Cardiac muscle cell (in vitro differentiated cells and primary cell): Measurements from ENCODE around the gene CLDND1. TPM values are rescaled to one million over a fixed set of nuclear protein-coding genes. Genes with fewer than 3 reads are reported as not detected.

ENCODE experiments used
- DNase-seq, 2 donors: peaks; one replicate each; pipeline versions ENCODE4 v3.0.0 to v3.0.0-alpha.2; 2010 to 2017; ENCODE audit warnings: low read depth in 1 of 2, low spot score in 1 of 2
- H3K27ac ChIP-seq: fragments of 200-600 bp; sonication (generic); 2 replicates; pipeline ENCODE4 v1.5.1; 2016
- H3K27me3 ChIP-seq: fragments of 200-600 bp; sonication (generic); 2 replicates; pipeline ENCODE4 v1.6.0; 2016; ENCODE audit warnings: control low read depth
- H3K36me3 ChIP-seq: fragments of 200-600 bp; sonication (generic); 2 replicates; pipeline ENCODE4 v1.5.1; 2016; ENCODE audit warnings: control low read depth
- H3K4me1 ChIP-seq: fragments of 200-600 bp; sonication (generic); 2 replicates; pipeline ENCODE4 v1.8.1; 2017; ENCODE audit warnings: low read depth, mild to moderate bottlenecking, mixed run types
- H3K4me3 ChIP-seq: fragments of 200-600 bp; sonication (generic); 2 replicates; pipeline ENCODE4 v1.5.1; 2016; ENCODE audit warnings: mild to moderate bottlenecking
- H3K9me3 ChIP-seq: fragments of 200-600 bp; sonication (generic); 2 replicates; pipeline ENCODE4 v1.5.1; 2017; ENCODE audit warnings: low read depth, mild to moderate bottlenecking, control low read depth
- polyA plus RNA-seq: library from polyadenylated mRNA; unstranded; fragments of >200 nt; fragmentation: Nextera tagmentation; extraction: Ambion mirVana; gene quantifications from 2 replicates; pipeline ENCODE4 v1.2.1, GENCODE V29; 2016
- total RNA-seq: library from RNA; depleted of rRNA; stranded (reverse); fragments of >200 nt; gene quantifications from 2 replicates; pipeline ENCODE4 v1.2.3, GENCODE V29; 2016
- TF ChIP-seq, protein P1 (sequence below): IDR thresholded peaks from 2 replicates; pipeline ENCODE4 v1.5.1; 2012; ENCODE audit warnings: low read depth, mild to moderate bottlenecking, low read length

The CLDND1 gene
- total and polyA plus RNA-seq, 2 experiments from 2014 or later = 59.6 to 70.1 TPM

- H3K27me3 ChIP-seq = no peaks in the 10 kb centered on the region
- no peak overlapping the region for H3K4me3 ChIP-seq
- no peaks in the 10 kb centered on the region for H3K4me1 ChIP-seq
- H3K27ac ChIP-seq = no peak overlapping the region
- no peaks in the 10 kb centered on the region for H3K36me3 ChIP-seq
- H3K9me3 ChIP-seq = no peaks in the 10 kb centered on the region
- TF ChIP-seq, protein P1, sequence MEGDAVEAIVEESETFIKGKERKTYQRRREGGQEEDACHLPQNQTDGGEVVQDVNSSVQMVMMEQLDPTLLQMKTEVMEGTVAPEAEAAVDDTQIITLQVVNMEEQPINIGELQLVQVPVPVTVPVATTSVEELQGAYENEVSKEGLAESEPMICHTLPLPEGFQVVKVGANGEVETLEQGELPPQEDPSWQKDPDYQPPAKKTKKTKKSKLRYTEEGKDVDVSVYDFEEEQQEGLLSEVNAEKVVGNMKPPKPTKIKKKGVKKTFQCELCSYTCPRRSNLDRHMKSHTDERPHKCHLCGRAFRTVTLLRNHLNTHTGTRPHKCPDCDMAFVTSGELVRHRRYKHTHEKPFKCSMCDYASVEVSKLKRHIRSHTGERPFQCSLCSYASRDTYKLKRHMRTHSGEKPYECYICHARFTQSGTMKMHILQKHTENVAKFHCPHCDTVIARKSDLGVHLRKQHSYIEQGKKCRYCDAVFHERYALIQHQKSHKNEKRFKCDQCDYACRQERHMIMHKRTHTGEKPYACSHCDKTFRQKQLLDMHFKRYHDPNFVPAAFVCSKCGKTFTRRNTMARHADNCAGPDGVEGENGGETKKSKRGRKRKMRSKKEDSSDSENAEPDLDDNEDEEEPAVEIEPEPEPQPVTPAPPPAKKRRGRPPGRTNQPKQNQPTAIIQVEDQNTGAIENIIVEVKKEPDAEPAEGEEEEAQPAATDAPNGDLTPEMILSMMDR = no peak
- no peak for DNase-seq
Observed at GRCh38 chr3:98536456-98537017, 13.8 kb upstream of the CLDND1 start.

- DNase-seq = no peak
- H3K4me3 ChIP-seq = no peak overlapping the region
- H3K27me3 ChIP-seq = no peaks in the 10 kb centered on the region
- H3K4me1 ChIP-seq = no peaks in the 10 kb centered on the region
- no peaks in the 10 kb centered on the region for H3K36me3 ChIP-seq
- TF ChIP-seq, protein P1 = no peak
- no peaks in the 10 kb centered on the region for H3K9me3 ChIP-seq
- H3K27ac ChIP-seq = no peak overlapping the region
Observed at GRCh38 chr3:98534734-98535133, 12.0 kb upstream of the CLDND1 start.

- H3K9me3 ChIP-seq = no peaks in the 10 kb centered on the region
- H3K36me3 ChIP-seq = no peaks in the 10 kb centered on the region
- H3K27me3 ChIP-seq = no peaks in the 10 kb centered on the region
- H3K4me3 ChIP-seq = no peak overlapping the region
- TF ChIP-seq, protein P1 = no peak
- H3K4me1 ChIP-seq = no peaks in the 10 kb centered on the region
- no peak overlapping the region for H3K27ac ChIP-seq
- DNase-seq = no peak
Observed at GRCh38 chr3:98534168-98534567, 11.5 kb upstream of the CLDND1 start.

DNA sequence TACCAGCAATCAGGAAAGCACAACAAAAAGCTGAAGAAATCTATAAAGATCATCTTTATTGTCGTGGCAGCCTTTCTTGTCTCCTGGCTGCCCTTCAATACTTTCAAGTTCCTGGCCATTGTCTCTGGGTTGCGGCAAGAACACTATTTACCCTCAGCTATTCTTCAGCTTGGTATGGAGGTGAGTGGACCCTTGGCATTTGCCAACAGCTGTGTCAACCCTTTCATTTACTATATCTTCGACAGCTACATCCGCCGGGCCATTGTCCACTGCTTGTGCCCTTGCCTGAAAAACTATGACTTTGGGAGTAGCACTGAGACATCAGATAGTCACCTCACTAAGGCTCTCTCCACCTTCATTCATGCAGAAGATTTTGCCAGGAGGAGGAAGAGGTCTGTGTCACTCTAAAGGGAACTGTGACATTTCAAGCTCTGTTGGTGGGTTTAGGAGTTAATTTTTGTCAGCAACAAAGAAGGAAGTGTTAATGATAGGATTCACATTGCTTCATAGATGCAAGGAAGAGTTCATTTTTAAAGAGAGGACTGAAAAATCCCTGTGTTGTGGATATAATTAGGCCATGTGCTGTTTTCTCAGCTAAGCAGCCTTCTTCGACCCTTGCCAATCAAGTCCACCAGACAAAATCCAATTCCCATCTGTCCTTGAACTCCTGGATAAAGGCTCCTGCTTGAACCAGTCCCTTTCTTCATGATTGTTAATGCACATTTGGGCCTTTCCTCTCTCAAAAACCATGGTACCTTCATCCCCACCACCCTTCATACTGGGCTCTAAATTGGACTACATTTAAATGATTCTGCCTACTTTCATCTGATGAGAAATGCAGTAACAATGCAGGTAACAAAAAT lies 10.2 kb upstream of the CLDND1 start:
- DNase-seq = no peak
- no peak overlapping the region for H3K27ac ChIP-seq
- no peaks in the 10 kb centered on the region for H3K27me3 ChIP-seq
- H3K36me3 ChIP-seq = no peaks in the 10 kb centered on the region
- H3K9me3 ChIP-seq = no peaks in the 10 kb centered on the region
- TF ChIP-seq, protein P1 = no peak
- no peak overlapping the region for H3K4me3 ChIP-seq
- H3K4me1 ChIP-seq = peaks cover 6% of the 10 kb centered on the region

DNA sequence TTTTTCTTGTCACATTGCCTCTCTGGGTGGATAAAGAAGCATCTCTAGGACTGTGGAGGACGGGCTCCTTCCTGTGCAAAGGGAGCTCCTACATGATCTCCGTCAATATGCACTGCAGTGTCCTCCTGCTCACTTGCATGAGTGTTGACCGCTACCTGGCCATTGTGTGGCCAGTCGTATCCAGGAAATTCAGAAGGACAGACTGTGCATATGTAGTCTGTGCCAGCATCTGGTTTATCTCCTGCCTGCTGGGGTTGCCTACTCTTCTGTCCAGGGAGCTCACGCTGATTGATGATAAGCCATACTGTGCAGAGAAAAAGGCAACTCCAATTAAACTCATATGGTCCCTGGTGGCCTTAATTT lies 9.6 kb upstream of the CLDND1 start:
- Histone ChIP-seq H3K36me3 (no peaks in the 10 kb centered on the region), H3K9me3 (no peaks in the 10 kb centered on the region), H3K4me3 (no peak overlapping the region), H3K4me1 (peaks cover 6% of the 10 kb centered on the region), H3K27me3 (no peaks in the 10 kb centered on the region), H3K27ac (no peak overlapping the region)
- DNase-seq = no peak
- TF ChIP-seq, protein P1 = no peak
